SU-DHL-6 (cell line): Measurements from ENCODE around the gene SCYL2.

Experiments used
- CTCF ChIP-seq: fragments of 200-600 bp; sonication (generic); IDR thresholded peaks from one replicate; pipeline ENCODE4 v1.5.1; 2017; ENCODE audit warnings: antibody characterized with exemption, mild to moderate bottlenecking, low read length, moderate library complexity; ENCODE audit not compliant: insufficient read depth, poor library complexity, severe bottlenecking
- EZH2phosphoT487 ChIP-seq: fragments of 200-600 bp; sonication (generic), shearing (Covaris generic); conservative IDR thresholded peaks from 2 replicates; pipeline ENCODE4 v1.6.1; 2018; ENCODE audit warnings: mild to moderate bottlenecking, antibody characterized with exemption, low read length, moderate library complexity, mixed read lengths

GRCh38 chr12:100248886-100249285, 18.1 kb upstream of the SCYL2 start:
- TF ChIP-seq CTCF (no peak), EZH2phosphoT487 (no peak)
